ENCODE data around the gene GSTT2. TPM values are rescaled to one million over a fixed set of nuclear protein-coding genes. Genes with fewer than 3 reads are reported as not detected.

The GSTT2 gene
- 0.60 TPM in 1 of 2 replicates, not detected in the other for total RNA-seq

GRCh38 chr22:23979557-23980240 lies at the start of gene GSTT2:
Gene GSTT2 (plus strand): TSS chr22:23980134.

GRCh38 chr22:23961084-23961771 lies 18.7 kb upstream of the GSTT2 start, which contains the start of gene GSTT2B:
Gene GSTT2B (minus strand): TSS chr22:23961195. CDS start chr22:23961131, 64 bp downstream.

GRCh38 chr22:23966568-23966967 lies 13.4 kb upstream of the GSTT2 start, which contains the start of gene DDTL:
Gene DDTL (plus strand): TSS chr22:23966888. CDS start chr22:23966915, 27 bp downstream.

DNA sequence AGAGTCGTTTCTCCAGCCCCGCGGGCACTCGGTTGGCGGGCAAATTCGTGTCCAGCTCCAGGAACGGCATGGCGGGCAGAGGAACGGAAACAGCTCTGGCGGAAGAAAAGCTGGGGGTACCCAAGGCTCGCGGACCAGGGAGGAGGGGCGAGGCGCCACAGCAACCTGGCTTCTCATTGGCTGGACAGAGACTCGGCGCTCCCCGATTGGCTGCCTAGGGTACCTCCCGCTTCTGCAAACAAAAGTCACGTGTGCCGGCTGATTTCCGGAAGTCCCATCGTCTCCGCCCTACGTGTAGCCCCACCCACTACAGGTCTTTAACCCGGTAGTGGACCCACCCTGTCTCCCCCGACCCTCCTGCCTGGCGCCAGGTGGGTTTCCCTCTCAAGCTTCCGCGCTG lies 5.6 kb upstream of the GSTT2 start, which contains the start of gene DDT:
Gene DDT, minus strand, starts transcription at position 97 of the 400 bp plus-strand sequence. Its CDS starts 27 bp downstream, at position 70.

DNA sequence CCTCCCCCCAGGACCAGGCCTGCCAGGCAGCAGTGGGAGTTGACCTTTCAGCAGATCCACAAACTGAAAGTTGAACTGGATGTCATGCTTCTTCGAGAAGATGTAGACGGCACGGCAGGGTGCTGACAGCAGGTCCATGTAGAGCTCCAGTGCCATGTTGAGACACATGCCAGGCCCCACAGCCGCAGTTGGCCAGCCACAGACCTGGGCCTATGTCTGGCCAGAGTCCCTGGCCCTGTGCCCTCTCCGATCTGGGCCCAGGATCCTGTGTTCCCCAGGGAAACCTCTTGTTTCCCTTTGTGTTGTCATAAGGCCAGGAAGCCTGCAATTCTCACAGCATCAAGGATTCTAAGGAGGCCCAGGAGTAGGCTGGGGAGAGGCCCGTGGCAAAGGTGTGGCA lies 25.3 kb downstream of the GSTT2 start, which contains the start of gene GSTT4:
Gene GSTT4, minus strand, starts transcription at position 253 of the 400 bp plus-strand sequence. Its CDS starts 97 bp downstream, at position 156.

Other genes starting within 250 kb of the GSTT2 start
- gene ZNF70, start 229.0 kb upstream of the GSTT2 start, total RNA-seq: 4.2 and 6.7 TPM in 2 replicates
- not detected in 2 replicates for gene VPREB3, start 225.7 kb upstream of the GSTT2 start, total RNA-seq
- gene C22orf15, start 217.1 kb upstream of the GSTT2 start, total RNA-seq: 1.2 and 3.3 TPM in 2 replicates
- 3.0 and 4.3 TPM in 2 replicates for gene CHCHD10, start 212.2 kb upstream of the GSTT2 start, total RNA-seq
- 14.0 and 15.4 TPM in 2 replicates for gene MMP11, start 207.3 kb upstream of the GSTT2 start, total RNA-seq
- gene SMARCB1, start 193.2 kb upstream of the GSTT2 start, total RNA-seq: 17.5 and 42.7 TPM in 2 replicates
- gene DERL3, start 141.1 kb upstream of the GSTT2 start, total RNA-seq: 0.30 and 0.83 TPM in 2 replicates
- 12.9 and 14.8 TPM in 2 replicates for gene SLC2A11, start 122.3 kb upstream of the GSTT2 start, total RNA-seq
- 204 and 272 TPM in 2 replicates for gene MIF, start 85.8 kb upstream of the GSTT2 start, total RNA-seq
- gene GSTT2B, start 18.9 kb upstream of the GSTT2 start, total RNA-seq: 4.2 and 15.7 TPM in 2 replicates
- 0.59 and 0.60 TPM in 2 replicates for gene DDTL, start 13.2 kb upstream of the GSTT2 start, total RNA-seq
- gene DDT, start 5.7 kb upstream of the GSTT2 start, total RNA-seq: 75.8 and 104 TPM in 2 replicates
- not detected in 2 replicates for gene GSTT4, start 25.3 kb downstream of the GSTT2 start, total RNA-seq
- 41.9 and 75.8 TPM in 2 replicates for gene CABIN1, start 31.2 kb downstream of the GSTT2 start, total RNA-seq
- 0.28 and 0.89 TPM in 2 replicates for gene SUSD2, start 201.4 kb downstream of the GSTT2 start, total RNA-seq